Gastrocnemius medialis (tissue), 4 donors: ENCODE measurements around the gene CABLES2. TPM values are rescaled to one million over a fixed set of nuclear protein-coding genes. Genes with fewer than 3 reads are reported as not detected.

Experiments used
- ATAC-seq, 2 donors: fragments of 150-250 bp; one replicate each; pipeline ENCODE4 v1.9.1; 2016
- DNase-seq, 2 donors: peaks; one replicate each; pipeline ENCODE4 v3.0.0-alpha.2; 2019
- H3K27ac ChIP-seq, 4 donors: fragments of 200-600 bp; sonication (generic); 1 replicate in 1 of 4; 2 replicates in 3 of 4; pipeline ENCODE4 v1.5.1; 2016 to 2018; ENCODE audit warnings: mild to moderate bottlenecking in 2 of 4, moderate library complexity in 1 of 4
- H3K27me3 ChIP-seq, 3 donors: fragments of 200-600 bp; sonication (generic) in 2 of 3; 1 replicate in 1 of 3; 2 replicates in 2 of 3; pipeline versions ENCODE4 v1.5.1 to v1.6.0; 2016 to 2019; ENCODE audit warnings: mild to moderate bottlenecking in 1 of 3, moderate library complexity in 1 of 3
- H3K36me3 ChIP-seq, 2 donors: fragments of 200-600 bp; sonication (generic) in 1 of 2; one replicate each; pipeline ENCODE4 v1.5.1; 2017 to 2018
- H3K4me1 ChIP-seq, 2 donors: fragments of 200-600 bp; sonication (generic) in 1 of 2; one replicate each; pipeline ENCODE4 v1.5.1; 2016 to 2017; ENCODE audit warnings: mild to moderate bottlenecking in 2 of 2
- H3K4me3 ChIP-seq, 4 donors: fragments of 200-600 bp; sonication (generic) in 3 of 4; 1 replicate in 1 of 4; 2 replicates in 3 of 4; pipeline ENCODE4 v1.5.1; 2016 to 2019; ENCODE audit warnings: mild to moderate bottlenecking in 2 of 4
- H3K9me3 ChIP-seq, 3 donors: fragments of 200-600 bp; sonication (generic) in 2 of 3; 1 replicate in 1 of 3; 2 replicates in 2 of 3; pipeline ENCODE4 v1.5.1; 2016 to 2019
- CTCF ChIP-seq, 5 experiments: fragments of 450-650 bp in 3 of 5; fragments of 200-600 bp in 2 of 5; sonication (generic) in 2 of 5; IDR thresholded peaks in 4 of 5; conservative IDR thresholded peaks in 1 of 5; 1 replicate in 4 of 5; 2 replicates in 1 of 5; pipeline ENCODE4 v1.5.1; 2016 to 2019; ENCODE audit warnings: antibody characterized with exemption in 5 of 5, mild to moderate bottlenecking in 3 of 5, moderate library complexity in 3 of 5
- POLR2A ChIP-seq, 2 donors: fragments of 450-650 bp; IDR thresholded peaks; one replicate each; pipeline ENCODE4 v1.6.1; 2017; ENCODE audit warnings: antibody characterized with exemption in 2 of 2, mild to moderate bottlenecking in 2 of 2, moderate library complexity in 2 of 2
- in situ Hi-C, 4 donors: fragments of 200-750 bp; cut with MboI; loops; one replicate each; pipeline versions ENCODE4 v1.15.0 to v1.8.0; 2017; ENCODE audit warnings: low sequenced_read_pairs in 4 of 4
- intact Hi-C: fragments of 100-400 bp; cut with DNase I; formaldehyde crosslinking; loops from one replicate; pipeline ENCODE4 v1.15.1; 2023; ENCODE audit warnings: low total_unique reads
- total RNA-seq, 4 donors: library from RNA; depleted of rRNA; stranded (reverse); fragments of >200 nt; gene quantifications; one replicate each; pipeline versions ENCODE4 v1.1.0 to v1.2.3, GENCODE V29; 2016

The CABLES2 gene
- total RNA-seq, result 1 to 10 TPM; 3.6 to 9.3 (median 4.2) TPM

GRCh38 chr20:62407221-62407992, at the start of gene CABLES2:
TSS of gene CABLES2 (minus strand) at chr20:62407285. CDS start at chr20:62407276, 9 bp downstream.
- no peaks in the 10 kb centered on the region for H3K36me3 ChIP-seq
- no peaks in the 10 kb centered on the region for H3K27me3 ChIP-seq
- H3K4me3 ChIP-seq, result peak within 1 kb of the TSS; percentile 53 to 63 (median 62)
- peak within 1 kb of the TSS in 3 of 4 donors; percentile 3 to 62 (median 51) for H3K27ac ChIP-seq
- intact Hi-C loops, result loop anchor here (2.0 to 10.0 kb wide), 3 partner anchors 21 to 387 kb away; partner anchors contain the start of genes MRGBP and RPS21
- DNase-seq, result peak; percentile 87 to 94
- H3K4me1 ChIP-seq, result peaks cover 20 to 25% of the 10 kb centered on the region in 2 donors
- TF ChIP-seq POLR2A (IDR thresholded peaks at IDR 0.05), result peak; percentile 15 to 52
- peak in 3 of 5 experiments; percentile 14 to 52 (median 44) for TF ChIP-seq CTCF (IDR thresholded peaks at IDR 0.05 in 4 of 5, conservative IDR thresholded peaks at IDR 0.05 in 1 of 5)
- H3K9me3 ChIP-seq, result no peaks in the 10 kb centered on the region
- ATAC-seq, result peak; percentile 94 to 95
- in situ Hi-C loops, result no loop called here

GRCh38 chr20:62455929-62456328, 48.8 kb upstream of the CABLES2 start:
- no peak overlapping the region for H3K27ac ChIP-seq
- H3K36me3 ChIP-seq, result no peaks in the 10 kb centered on the region
- in situ Hi-C loops (no loop called here), intact Hi-C loops (no loop called here)
- no peaks in the 10 kb centered on the region for H3K9me3 ChIP-seq
- ATAC-seq, result no peak
- H3K27me3 ChIP-seq, result peaks cover 0 to 3% (median 0%) of the 10 kb centered on the region in 3 donors
- no peak for DNase-seq
- TF ChIP-seq CTCF (IDR thresholded peaks at IDR 0.05 in 4 of 5, conservative IDR thresholded peaks at IDR 0.05 in 1 of 5), result no peak
- no peak for TF ChIP-seq POLR2A (IDR thresholded peaks at IDR 0.05)
- H3K4me1 ChIP-seq, result no peaks in the 10 kb centered on the region
- no peak overlapping the region for H3K4me3 ChIP-seq

- ATAC-seq (no peak), DNase-seq (no peak)
- in situ Hi-C loops (no loop called here), intact Hi-C loops (no loop called here)
- no peaks in the 10 kb centered on the region for H3K36me3 ChIP-seq
- no peak overlapping the region for H3K4me3 ChIP-seq
- peaks cover 0 to 5% (median under 1%) of the 10 kb centered on the region in 3 donors for H3K27me3 ChIP-seq
- no peak for TF ChIP-seq CTCF (IDR thresholded peaks at IDR 0.05 in 4 of 5, conservative IDR thresholded peaks at IDR 0.05 in 1 of 5)
- no peak for TF ChIP-seq POLR2A (IDR thresholded peaks at IDR 0.05)
- H3K27ac ChIP-seq, result no peak overlapping the region
- no peaks in the 10 kb centered on the region for H3K4me1 ChIP-seq
- H3K9me3 ChIP-seq, result no peaks in the 10 kb centered on the region
These were observed 48.0 kb upstream of the CABLES2 start for GRCh38 chr20:62454904-62455636.

- H3K36me3 ChIP-seq, result no peaks in the 10 kb centered on the region
- ATAC-seq (no peak), DNase-seq (no peak)
- H3K27me3 ChIP-seq, result peaks cover 0 to 11% (median 4%) of the 10 kb centered on the region in 3 donors
- intact Hi-C loops (no loop called here), in situ Hi-C loops (no loop called here)
- H3K9me3 ChIP-seq, result no peaks in the 10 kb centered on the region
- H3K27ac ChIP-seq, result no peak overlapping the region
- TF ChIP-seq POLR2A (IDR thresholded peaks at IDR 0.05) (no peak), CTCF (IDR thresholded peaks at IDR 0.05 in 4 of 5, conservative IDR thresholded peaks at IDR 0.05 in 1 of 5) (no peak)
- H3K4me1 ChIP-seq, result no peaks in the 10 kb centered on the region
- H3K4me3 ChIP-seq, result no peak overlapping the region
These were observed 46.2 kb upstream of the CABLES2 start for GRCh38 chr20:62453186-62453808.
